ENCODE measurements around the gene TBP. TPM values are rescaled to one million over a fixed set of nuclear protein-coding genes. Genes with fewer than 3 reads are reported as not detected.

TBP gene
- polyA plus RNA-seq, 2 of the 4 experiments (the other 2 are of a cell fraction): 12.3 to 19.9 TPM

GRCh38 chr6:170584181-170584953, 30.2 kb downstream of the TBP start, which contains the start of gene PDCD2:
Gene PDCD2 (minus strand): TSS chr6:170584637. CDS start chr6:170584581, 56 bp downstream.
- 0 out of 2 replicates have a peak, but pooled peaks have one; percentile 40 for TF ChIP-seq KDM5A (IDR thresholded peaks at IDR 0.05)
- no peak for TF ChIP-seq CEBPB (IDR thresholded peaks at IDR 0.05)
- TF ChIP-seq JUN (IDR thresholded peaks at IDR 0.05): peak; percentile 51 to 85; a peak in 3 of 5 replicates
- TF ChIP-seq, protein P1, sequence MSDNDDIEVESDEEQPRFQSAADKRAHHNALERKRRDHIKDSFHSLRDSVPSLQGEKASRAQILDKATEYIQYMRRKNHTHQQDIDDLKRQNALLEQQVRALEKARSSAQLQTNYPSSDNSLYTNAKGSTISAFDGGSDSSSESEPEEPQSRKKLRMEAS (IDR thresholded peaks at IDR 0.05): 0 out of 2 replicates have a peak, but pooled peaks have one; percentile 56
- no peak for TF ChIP-seq EHF (CRISPR knock-in tag; IDR thresholded peaks at IDR 0.05)
- no peak for TF ChIP-seq MAFK (IDR thresholded peaks at IDR 0.05; ENCODE audit: partially characterized antibody)
- TF ChIP-seq CHD2 (IDR thresholded peaks at IDR 0.05; ENCODE audit: low read length, partially characterized antibody): no peak
- TF ChIP-seq POLR2A (IDR thresholded peaks at IDR 0.05; ENCODE audit: low read length): peak; percentile 76
- TF ChIP-seq HOXB5 (CRISPR knock-in tag; IDR thresholded peaks at IDR 0.05): no peak
- TF ChIP-seq, protein P2, sequence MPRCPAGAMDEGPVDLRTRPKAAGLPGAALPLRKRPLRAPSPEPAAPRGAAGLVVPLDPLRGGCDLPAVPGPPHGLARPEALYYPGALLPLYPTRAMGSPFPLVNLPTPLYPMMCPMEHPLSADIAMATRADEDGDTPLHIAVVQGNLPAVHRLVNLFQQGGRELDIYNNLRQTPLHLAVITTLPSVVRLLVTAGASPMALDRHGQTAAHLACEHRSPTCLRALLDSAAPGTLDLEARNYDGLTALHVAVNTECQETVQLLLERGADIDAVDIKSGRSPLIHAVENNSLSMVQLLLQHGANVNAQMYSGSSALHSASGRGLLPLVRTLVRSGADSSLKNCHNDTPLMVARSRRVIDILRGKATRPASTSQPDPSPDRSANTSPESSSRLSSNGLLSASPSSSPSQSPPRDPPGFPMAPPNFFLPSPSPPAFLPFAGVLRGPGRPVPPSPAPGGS (IDR thresholded peaks at IDR 0.05): peak; percentile 74; the same call in 1 of the 3 replicates
- TF ChIP-seq ZFP36 (IDR thresholded peaks at IDR 0.05; ENCODE audit: borderline replicate concordance, partially characterized antibody): no peak
- peak; percentile 67; the same call in 1 of the 2 replicates for TF ChIP-seq PHF8 (IDR thresholded peaks at IDR 0.05; ENCODE audit: borderline replicate concordance, low read depth)
- TF ChIP-seq REST (IDR thresholded peaks at IDR 0.05): no peak
- no peak for TF ChIP-seq HDAC2 (IDR thresholded peaks at IDR 0.05)
- no peak for TF ChIP-seq RCOR1 (IDR thresholded peaks at IDR 0.05; ENCODE audit: low read depth, low read length)
- no peak for TF ChIP-seq RARB (CRISPR knock-in tag; IDR thresholded peaks at IDR 0.05)
- ChIA-PET CTCF (interaction anchor here (1.4 kb wide), 1 partner anchor 9 kb away, joined by 5 read pairs; no protein-coding TSS in a partner anchor), POLR2A (interaction anchor here (0.6 to 1.6 kb wide), 3 partner anchors 10 to 212 kb away, joined by 3 to 7 read pairs (median 5); partner anchors contain the start of gene TBP)
- Histone ChIP-seq H3K4me2 (peak within 1 kb of the TSS; percentile 98), H3K27ac (peak within 1 kb of the TSS; percentile 92 to 99), H3K9me3 (no peaks in the 10 kb centered on the region), H3K4me1 (peaks cover 10% of the 10 kb centered on the region; the same call in 1 of the 3 replicates), H3K4me3 (peak within 1 kb of the TSS; percentile 78)
- 0% methylated on average over 19 of the region's 81 CpGs for WGBS (ENCODE audit: missing lambda C conversion rate)
- no peak for FAIRE-seq
- peak; percentile 99 for ATAC-seq
- DNase-seq (ENCODE audit: low read depth in 1 of 2, low spot score in 1 of 2): peak; percentile 82 to 88

DNA sequence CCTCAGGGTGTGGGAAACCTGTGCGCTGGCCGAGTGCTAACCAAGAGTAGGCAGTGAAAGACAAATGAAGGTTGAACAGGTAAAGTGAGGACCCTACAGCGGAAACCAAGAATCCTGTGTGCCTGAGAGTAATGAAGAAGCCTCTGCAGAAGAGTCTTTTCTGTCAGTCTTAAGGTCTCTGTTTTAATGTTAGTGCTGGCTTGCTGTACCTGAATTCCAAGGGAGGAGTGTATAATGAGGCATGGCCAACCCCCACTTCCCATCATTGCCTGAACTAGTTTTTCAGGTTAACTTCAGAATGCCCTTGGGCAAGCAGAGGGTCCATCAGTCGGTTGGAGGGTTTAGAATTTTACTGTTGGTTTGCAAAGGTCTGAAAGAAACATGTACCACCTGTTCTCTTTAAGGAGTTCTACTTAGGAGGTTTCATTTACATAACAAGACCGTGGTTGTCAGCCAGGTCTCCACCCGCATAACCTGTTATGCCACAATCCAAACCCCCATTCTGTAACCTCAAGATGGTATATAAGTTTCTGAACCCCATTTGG, 30.9 kb downstream of the TBP start:
- Histone ChIP-seq H3K4me1 (peaks cover 10% of the 10 kb centered on the region; the same call in 1 of the 3 replicates), H3K27ac (peak overlapping the region; percentile 92 to 99), H3K9me3 (peaks cover 1% of the 10 kb centered on the region; the same call in 2 of the 3 replicates), H3K4me2 (peak overlapping the region; percentile 92), H3K4me3 (peak overlapping the region; percentile 78)
- TF ChIP-seq SREBF2 (IDR thresholded peaks at IDR 0.05): no peak
- FAIRE-seq: no peak
- no peak for DNase-seq (ENCODE audit: low read depth in 1 of 2, low spot score in 1 of 2)
- ChIA-PET POLR2A (interaction anchor here (1.6 kb wide), 1 partner anchor 31 kb away, joined by 7 read pairs; the partner anchor contains the start of gene TBP), CTCF (no interaction called here)
- WGBS (ENCODE audit: missing lambda C conversion rate): 18% methylated on average over 6 of the region's 6 CpGs
- peak in 1 of 2 experiments; percentile 24; a peak in 5 of 6 replicates for ATAC-seq
